AG09309 (cell line): ENCODE results near the gene CCDC97.

ENCODE experiments used
- DNase-seq: peaks from one replicate; pipeline ENCODE4 v3.0.0-alpha.2; 2010; ENCODE audit warnings: low read depth
- H3K4me3 ChIP-seq: 2 replicates; pipeline ENCODE4 v1.5.1; 2011; ENCODE audit warnings: mild to moderate bottlenecking, low read depth, low read length, moderate library complexity; ENCODE audit not compliant: control insufficient read depth
- TF ChIP-seq, protein P1 (sequence below): IDR thresholded peaks from 2 replicates; pipeline ENCODE4 v1.5.1; 2011; ENCODE audit warnings: mild to moderate bottlenecking, low read depth, low read length, inconsistent platforms; ENCODE audit not compliant: insufficient read depth, control insufficient read depth; ENCODE audit errors: missing control alignments

The CCDC97 gene

DNA sequence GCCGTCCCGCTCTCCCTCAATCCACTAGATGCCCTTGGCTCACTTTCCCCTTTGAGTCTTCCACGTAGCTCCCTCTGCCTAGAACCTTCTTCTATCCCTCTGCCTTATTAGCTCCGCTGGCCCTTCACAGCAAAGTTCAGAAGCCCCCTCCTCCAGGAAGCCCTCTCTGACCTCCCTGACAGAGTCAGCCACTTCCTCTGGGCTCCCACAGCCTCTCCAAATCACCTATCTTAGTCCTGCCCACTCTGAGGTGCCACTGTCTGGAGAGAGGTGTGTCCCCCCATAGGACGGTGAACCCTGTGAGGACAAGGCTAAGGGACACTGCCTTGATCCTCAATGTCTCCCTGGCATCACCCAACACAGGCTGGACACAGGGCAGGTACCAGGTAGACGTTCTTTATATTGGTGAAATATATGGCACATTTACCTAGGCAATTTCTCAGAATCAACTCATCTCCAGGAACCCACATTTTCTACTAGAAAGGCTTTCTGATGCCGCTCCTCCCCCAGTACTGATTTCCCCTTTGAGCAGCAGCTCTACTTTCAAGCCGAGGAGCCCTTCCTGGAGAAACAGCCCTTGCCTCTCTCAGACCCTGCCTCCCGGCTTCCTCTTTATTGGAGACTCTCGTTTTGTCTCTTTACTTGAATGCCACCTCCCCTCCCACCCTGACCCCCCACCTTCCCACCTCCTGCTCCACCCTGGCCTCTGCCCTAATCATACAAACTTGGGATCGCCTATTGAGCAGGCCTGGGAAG lies 47.2 kb downstream of the CCDC97 start:
- H3K4me3 ChIP-seq: no peak overlapping the region
- TF ChIP-seq, protein P1, sequence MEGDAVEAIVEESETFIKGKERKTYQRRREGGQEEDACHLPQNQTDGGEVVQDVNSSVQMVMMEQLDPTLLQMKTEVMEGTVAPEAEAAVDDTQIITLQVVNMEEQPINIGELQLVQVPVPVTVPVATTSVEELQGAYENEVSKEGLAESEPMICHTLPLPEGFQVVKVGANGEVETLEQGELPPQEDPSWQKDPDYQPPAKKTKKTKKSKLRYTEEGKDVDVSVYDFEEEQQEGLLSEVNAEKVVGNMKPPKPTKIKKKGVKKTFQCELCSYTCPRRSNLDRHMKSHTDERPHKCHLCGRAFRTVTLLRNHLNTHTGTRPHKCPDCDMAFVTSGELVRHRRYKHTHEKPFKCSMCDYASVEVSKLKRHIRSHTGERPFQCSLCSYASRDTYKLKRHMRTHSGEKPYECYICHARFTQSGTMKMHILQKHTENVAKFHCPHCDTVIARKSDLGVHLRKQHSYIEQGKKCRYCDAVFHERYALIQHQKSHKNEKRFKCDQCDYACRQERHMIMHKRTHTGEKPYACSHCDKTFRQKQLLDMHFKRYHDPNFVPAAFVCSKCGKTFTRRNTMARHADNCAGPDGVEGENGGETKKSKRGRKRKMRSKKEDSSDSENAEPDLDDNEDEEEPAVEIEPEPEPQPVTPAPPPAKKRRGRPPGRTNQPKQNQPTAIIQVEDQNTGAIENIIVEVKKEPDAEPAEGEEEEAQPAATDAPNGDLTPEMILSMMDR: no peak
- DNase-seq: no peak

DNA sequence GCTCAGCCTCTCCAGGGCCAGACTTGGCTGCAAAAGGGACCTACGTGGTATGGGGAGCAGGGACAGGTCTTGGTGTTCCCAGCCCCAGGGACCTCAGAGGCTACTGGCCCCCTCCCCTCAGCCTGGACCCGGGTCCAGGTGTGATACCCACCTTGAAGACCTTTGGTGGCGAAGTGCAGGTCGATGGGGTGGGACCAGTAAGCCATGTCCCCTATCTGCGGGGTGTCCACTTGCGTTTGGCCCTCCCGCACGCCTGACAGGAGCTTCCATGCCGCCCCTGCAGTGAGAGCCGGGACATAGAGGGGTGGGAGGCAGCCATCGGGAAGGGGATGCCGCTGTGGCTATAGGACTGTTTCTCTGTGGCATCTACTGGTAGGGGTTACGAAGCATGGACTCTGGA lies 47.8 kb downstream of the CCDC97 start:
- DNase-seq: no peak
- H3K4me3 ChIP-seq: no peak overlapping the region

DNA sequence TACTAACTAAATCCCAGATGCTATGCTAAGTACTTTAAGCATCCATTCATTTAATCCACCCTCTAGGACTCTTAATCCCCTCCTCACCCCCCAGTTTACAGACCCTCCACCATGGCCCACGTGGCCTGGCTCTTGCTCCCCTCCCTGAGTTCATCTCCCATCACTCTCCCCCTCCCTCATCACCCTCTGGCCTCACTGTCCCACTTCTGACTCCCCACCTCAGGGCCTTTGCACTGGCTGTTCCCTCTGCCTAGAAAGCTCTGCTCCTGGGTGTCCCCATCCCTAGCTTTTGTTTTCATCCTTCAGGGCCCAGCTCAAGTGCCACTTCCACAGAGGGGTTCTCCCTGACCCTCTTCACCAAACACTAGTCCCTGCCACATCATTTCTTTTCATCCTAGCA lies 49.8 kb downstream of the CCDC97 start:
- DNase-seq: no peak
- TF ChIP-seq, protein P1: no peak
- no peak overlapping the region for H3K4me3 ChIP-seq

More for the DNA sequence above, 47.8 kb downstream of the CCDC97 start:
- TF ChIP-seq, protein P1: no peak

DNA sequence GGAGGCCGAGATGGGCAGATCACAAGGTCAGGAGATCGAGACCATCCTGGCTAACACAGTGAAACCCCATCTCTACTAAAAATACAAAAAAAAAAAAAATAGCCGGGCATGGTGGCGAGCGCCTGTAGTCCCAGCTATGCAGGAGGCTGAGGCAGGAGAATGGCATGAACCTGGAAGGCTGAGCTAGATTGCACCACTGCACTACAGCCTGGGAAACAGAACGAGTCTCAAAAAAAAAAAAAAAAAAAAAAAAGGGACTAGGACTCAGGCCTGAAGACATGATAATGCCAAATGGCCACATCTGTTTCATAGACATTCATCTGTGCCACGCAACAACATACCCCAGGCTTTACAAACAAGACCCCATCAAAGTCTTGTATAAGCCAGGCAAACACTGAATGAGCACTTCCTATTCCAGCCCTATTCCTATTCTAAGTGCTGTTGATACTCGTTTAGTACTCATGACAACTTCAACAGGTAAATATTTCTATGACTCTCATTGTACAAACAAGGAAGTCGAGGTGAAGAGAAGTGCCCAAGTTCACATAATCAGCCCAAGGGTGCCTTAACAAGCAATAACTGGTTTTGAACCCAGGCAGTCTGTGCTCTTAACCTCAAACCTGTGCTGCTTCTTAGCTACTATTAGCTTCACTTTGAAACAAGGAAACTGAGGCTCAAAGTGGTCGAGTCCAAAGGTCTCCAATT lies 52.3 kb downstream of the CCDC97 start:
- DNase-seq: no peak
- no peak overlapping the region for H3K4me3 ChIP-seq
- TF ChIP-seq, protein P1: no peak

DNA sequence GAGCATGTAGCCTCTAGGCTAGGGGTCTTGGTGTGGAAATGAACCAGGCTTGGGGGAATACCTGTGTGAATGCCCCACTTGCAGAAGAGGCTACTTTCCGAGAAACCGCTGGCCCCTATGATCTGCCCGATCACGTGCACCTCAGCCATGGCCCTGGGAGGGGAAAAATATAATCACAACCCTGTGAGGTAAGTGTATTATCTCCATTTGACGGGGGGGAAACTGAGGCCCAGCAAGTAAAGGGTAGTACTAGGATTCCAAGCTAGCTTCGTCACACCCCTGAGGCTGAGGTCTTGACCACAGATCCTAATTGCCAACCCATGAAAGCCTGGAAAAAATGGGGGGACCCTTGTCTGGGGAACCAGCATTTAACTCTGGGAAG lies 53.4 kb downstream of the CCDC97 start:
- peak overlapping the region; percentile 81 for H3K4me3 ChIP-seq
- no peak for DNase-seq
- TF ChIP-seq, protein P1: no peak

DNA sequence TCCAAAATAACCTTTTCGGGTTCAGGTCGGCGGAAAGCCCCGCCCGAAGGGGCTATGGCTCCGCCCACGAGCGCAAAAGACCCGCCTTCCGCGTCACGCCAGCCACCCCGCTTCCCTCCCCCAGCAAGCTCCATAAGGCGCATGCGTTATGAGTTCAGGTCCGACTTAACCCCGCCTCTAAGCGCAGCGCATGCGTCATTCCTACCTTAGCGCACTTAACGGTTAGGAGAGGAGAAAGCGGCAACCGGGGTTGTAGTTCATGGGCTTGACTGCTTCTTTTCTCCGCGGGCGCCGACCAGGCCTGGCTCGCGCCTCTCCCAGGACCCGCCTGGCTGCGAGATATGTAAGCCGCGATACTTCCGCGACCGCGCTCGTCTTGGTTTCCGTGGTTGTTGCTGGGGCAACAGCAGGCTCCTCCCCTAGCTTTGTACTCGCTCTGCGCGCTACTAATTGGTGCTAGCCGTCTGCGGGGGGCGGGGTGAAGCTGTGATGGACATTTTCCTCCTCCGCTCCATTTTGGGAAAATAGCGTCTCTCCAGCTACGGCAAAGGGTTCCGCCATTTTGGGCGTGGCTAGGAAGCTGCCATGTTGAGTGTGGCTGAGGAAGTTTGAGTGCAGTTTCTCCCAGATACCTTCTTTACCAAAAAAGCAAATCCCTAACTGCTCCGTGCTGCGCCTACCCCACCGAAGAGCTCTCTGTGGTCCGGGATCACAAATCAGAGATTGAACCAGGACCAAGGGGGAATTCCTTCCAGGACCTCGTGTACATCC lies 54.0 kb downstream of the CCDC97 start, which contains the start of gene B9D2:
Gene B9D2, minus strand, starts transcription at position 397 of the 771 bp plus-strand sequence. CDS start 630 bp downstream, outside the sequence.
- H3K4me3 ChIP-seq: peak within 1 kb of the TSS; percentile 81
- TF ChIP-seq, protein P1: no peak
- DNase-seq: peak; percentile 94
